ENCODE data around the gene LAMP1.

Gene LAMP1

DNA sequence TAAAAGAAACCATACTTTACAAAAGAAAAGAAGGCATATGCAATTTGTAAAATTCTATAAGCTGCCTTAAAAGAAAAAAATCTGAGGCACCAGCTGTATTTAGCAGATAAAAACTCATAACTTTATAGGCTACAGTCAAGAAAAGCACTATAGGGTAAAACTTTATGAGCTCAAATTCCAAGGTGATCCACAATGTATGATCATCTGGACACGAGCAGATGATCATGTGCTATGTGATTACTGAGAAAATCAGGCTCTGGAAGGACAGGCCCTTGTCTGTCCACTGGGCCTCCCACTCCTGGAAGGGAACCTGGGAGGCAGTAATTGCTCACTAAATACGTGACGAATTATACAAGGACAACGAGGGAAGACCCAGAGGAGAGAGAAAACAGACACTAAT lies 59.6 kb downstream of the LAMP1 start:
- CTCF ChIA-PET = no interaction called here
- TF ChIP-seq CTCF (conservative IDR thresholded peaks at IDR 0.05; ENCODE audit: low read depth) = no peak
- H3K27ac ChIP-seq = no peak overlapping the region
- no peak for DNase-seq (ENCODE audit: low spot score)
- POLR2A ChIA-PET (ENCODE audit: low non-redundant PET) = no interaction called here

DNA sequence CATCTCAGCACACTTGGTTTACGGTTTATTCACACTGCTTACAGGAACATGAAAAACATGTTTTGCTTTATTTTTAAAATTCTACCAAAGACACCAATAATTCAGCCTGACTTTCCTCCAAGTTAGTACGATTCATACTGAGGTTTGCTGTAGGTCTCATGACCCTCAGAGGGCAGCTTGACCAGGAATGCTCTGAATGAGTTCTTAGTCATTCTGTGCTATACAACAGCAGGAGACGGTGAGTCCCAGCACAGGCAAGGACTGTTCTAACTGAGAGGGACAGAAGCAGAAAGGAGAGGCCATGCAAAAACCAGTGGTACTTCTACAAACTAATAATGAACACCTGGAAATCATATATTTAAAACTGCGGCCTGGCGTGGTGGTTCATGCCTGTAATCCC lies 60.5 kb downstream of the LAMP1 start:
- POLR2A ChIA-PET (ENCODE audit: low non-redundant PET) = no interaction called here
- no peak for TF ChIP-seq CTCF (conservative IDR thresholded peaks at IDR 0.05; ENCODE audit: low read depth)
- CTCF ChIA-PET = no interaction called here
- H3K27ac ChIP-seq = no peak overlapping the region
- no peak for DNase-seq (ENCODE audit: low spot score)

GRCh38 chr13:113358653-113359190 lies 61.7 kb downstream of the LAMP1 start:
- no peak for DNase-seq (ENCODE audit: low spot score)
- CTCF ChIA-PET = no interaction called here
- H3K27ac ChIP-seq = no peak overlapping the region
- TF ChIP-seq CTCF (conservative IDR thresholded peaks at IDR 0.05; ENCODE audit: low read depth) = no peak
- POLR2A ChIA-PET (ENCODE audit: low non-redundant PET) = no interaction called here

DNA sequence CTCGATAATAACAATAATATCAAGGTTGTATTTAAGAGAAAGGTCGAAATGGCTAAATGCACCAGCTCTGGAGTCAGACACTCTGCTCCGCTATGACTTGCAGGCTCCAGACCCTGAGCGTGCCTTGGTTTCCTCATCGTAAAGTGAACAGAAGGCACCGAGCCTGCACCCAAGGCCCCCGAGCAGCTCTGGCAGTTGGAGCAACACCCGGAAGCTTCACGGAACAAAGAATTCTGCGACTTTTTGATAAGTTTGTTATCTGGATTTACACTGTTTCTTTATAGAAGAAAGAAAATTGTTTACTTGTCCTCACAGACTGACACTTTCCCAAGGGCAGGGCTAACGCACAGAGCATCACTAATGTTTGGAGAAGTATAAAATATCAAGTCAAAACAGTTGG lies 62.5 kb downstream of the LAMP1 start:
- no peak for TF ChIP-seq CTCF (conservative IDR thresholded peaks at IDR 0.05; ENCODE audit: low read depth)
- ChIA-PET CTCF (interaction anchor here (0.6 kb wide), 1 partner anchor 35 kb away, joined by 4 read pairs; no protein-coding TSS in a partner anchor), POLR2A (ENCODE audit: low non-redundant PET) (interaction anchor here (1.2 kb wide), 1 partner anchor 21 kb away, joined by 5 read pairs; no protein-coding TSS in a partner anchor)
- H3K27ac ChIP-seq = no peak overlapping the region
- DNase-seq (ENCODE audit: low spot score) = no peak

GRCh38 chr13:113360446-113360845 lies 63.4 kb downstream of the LAMP1 start:
- CTCF ChIA-PET = no interaction called here

DNA sequence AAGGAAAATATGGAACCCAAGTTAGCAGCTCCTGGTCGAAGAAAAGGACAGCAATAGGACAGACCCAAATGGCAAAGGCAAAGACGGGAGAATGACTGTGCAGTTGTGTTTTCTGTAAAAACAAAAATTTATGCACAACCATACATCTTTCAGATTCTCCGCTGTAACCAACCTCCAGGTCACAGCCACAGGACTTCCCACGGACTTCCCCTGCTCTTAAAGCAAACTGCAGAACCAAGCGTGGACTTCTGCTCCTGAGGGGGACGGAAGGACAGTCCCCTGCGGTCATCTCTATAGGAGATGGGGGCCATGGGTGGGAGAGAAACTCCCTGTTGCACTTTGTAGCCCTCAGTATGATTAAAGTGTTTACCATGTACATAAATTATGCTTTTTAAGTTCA lies 64.4 kb downstream of the LAMP1 start:
- no peak for TF ChIP-seq CTCF (conservative IDR thresholded peaks at IDR 0.05; ENCODE audit: low read depth)
- ChIA-PET CTCF (no interaction called here), POLR2A (ENCODE audit: low non-redundant PET) (no interaction called here)
- no peak overlapping the region for H3K27ac ChIP-seq
- DNase-seq (ENCODE audit: low spot score) = no peak

More at GRCh38 chr13:113360446-113360845, 63.4 kb downstream of the LAMP1 start:
- H3K27ac ChIP-seq = no peak overlapping the region
- POLR2A ChIA-PET (ENCODE audit: low non-redundant PET) = interaction anchor here (1.2 kb wide), 1 partner anchor 21 kb away, joined by 5 read pairs; no protein-coding TSS in a partner anchor
- DNase-seq (ENCODE audit: low spot score) = no peak
- TF ChIP-seq CTCF (conservative IDR thresholded peaks at IDR 0.05; ENCODE audit: low read depth) = no peak
